ENCODE measurements around the gene IGFN1.

GRCh38 chr1:201175820-201176500 lies 14.7 kb upstream of the IGFN1 start:
- TF ChIP-seq REST (IDR thresholded peaks at IDR 0.05; ENCODE audit: unreplicated experiment) (no peak), CTCF (conservative IDR thresholded peaks at IDR 0.05; ENCODE audit: low read depth in 2 of 2) (no peak), EZH2 (IDR thresholded peaks at IDR 0.05; ENCODE audit: low read depth, unreplicated experiment) (no peak), JUNB (IDR thresholded peaks at IDR 0.05; ENCODE audit: unreplicated experiment) (no peak), STAT1 (IDR thresholded peaks at IDR 0.05; ENCODE audit: unreplicated experiment) (no peak), EZH2phosphoT487 (IDR thresholded peaks at IDR 0.05; ENCODE audit: unreplicated experiment) (no peak), NANOG (IDR thresholded peaks at IDR 0.05; ENCODE audit: borderline replicate concordance) (no peak), CREB1 (CRISPR knock-in tag; IDR thresholded peaks at IDR 0.05; ENCODE audit: low read depth) (no peak), POLR2AphosphoS5 (IDR thresholded peaks at IDR 0.05; ENCODE audit: low read depth) (no peak), ZNF462 (CRISPR knock-in tag; IDR thresholded peaks at IDR 0.05) (no peak), ZNF114 (CRISPR knock-in tag; IDR thresholded peaks at IDR 0.05) (no peak), ETS1 (IDR thresholded peaks at IDR 0.05) (no peak), ZNF331 (CRISPR knock-in tag; IDR thresholded peaks at IDR 0.05; ENCODE audit: low read depth) (no peak)
